ENCODE data around the gene NBEA. TPM values are rescaled to one million over a fixed set of nuclear protein-coding genes. Genes with fewer than 3 reads are reported as not detected.

Gene NBEA
- total RNA-seq, 1 experiment from 2014 or later: 4.4 TPM

GRCh38 chr13:35706281-35706680 is 764.2 kb downstream of the NBEA start:
- ChIA-PET CTCF (no interaction called here), POLR2A (ENCODE audit: unreplicated experiment) (no interaction called here)
- Histone ChIP-seq H3K9ac (ENCODE audit: low read length) (no peak overlapping the region), H3F3A (ENCODE audit: low read length, unreplicated experiment) (no peaks in the 10 kb centered on the region), H3K9me3 (ENCODE audit: low read length) (no peaks in the 10 kb centered on the region), H3K27me3 (ENCODE audit: low read length) (no peaks in the 10 kb centered on the region), H3K4me2 (ENCODE audit: low read length) (no peak overlapping the region), H2AFZ (ENCODE audit: low read length) (no peak overlapping the region), H3K4me1 (ENCODE audit: insufficient read depth, low read length) (0 out of 2 replicates have a peak, but pooled peaks cover 3% of the 10 kb centered on the region), H4K20me1 (ENCODE audit: low read length) (no peaks in the 10 kb centered on the region), H3K36me3 (ENCODE audit: low read depth, low read length) (no peaks in the 10 kb centered on the region), H3K9me2 (replicated peaks; ENCODE audit: low read length) (no peaks in the 10 kb centered on the region), H3K4me3 (ENCODE audit: low read length) (no peak overlapping the region), H3K27ac (ENCODE audit: low read length) (no peak overlapping the region), H3K79me2 (ENCODE audit: low read length) (no peaks in the 10 kb centered on the region)
- TF ChIP-seq CTCF (conservative IDR thresholded peaks at IDR 0.05; ENCODE audit: low read depth, low read length) (no peak), EZH2 (IDR thresholded peaks at IDR 0.05; ENCODE audit: low read length, unreplicated experiment) (no peak), EZH2phosphoT487 (IDR thresholded peaks at IDR 0.05; ENCODE audit: borderline replicate concordance, low read length) (no peak)
- DNase-seq (no peak), ATAC-seq (no peak)
- BruUV-seq (replicated peaks): no TSS peak
- intact Hi-C loops (cut with micrococcal nuclease): no loop called here

- intact Hi-C loops (cut with micrococcal nuclease): no loop called here
- Histone ChIP-seq H3K36me3 (ENCODE audit: low read depth, low read length) (no peaks in the 10 kb centered on the region), H3K79me2 (ENCODE audit: low read length) (no peaks in the 10 kb centered on the region), H3K27me3 (ENCODE audit: low read length) (no peaks in the 10 kb centered on the region), H3K4me3 (ENCODE audit: low read length) (no peak overlapping the region), H4K20me1 (ENCODE audit: low read length) (no peaks in the 10 kb centered on the region), H2AFZ (ENCODE audit: low read length) (no peak overlapping the region), H3K4me2 (ENCODE audit: low read length) (no peak overlapping the region), H3K4me1 (ENCODE audit: insufficient read depth, low read length) (0 out of 2 replicates have a peak, but pooled peaks cover 3% of the 10 kb centered on the region), H3K27ac (ENCODE audit: low read length) (no peak overlapping the region), H3K9me3 (ENCODE audit: low read length) (no peaks in the 10 kb centered on the region), H3F3A (ENCODE audit: low read length, unreplicated experiment) (no peaks in the 10 kb centered on the region), H3K9me2 (replicated peaks; ENCODE audit: low read length) (no peaks in the 10 kb centered on the region), H3K9ac (ENCODE audit: low read length) (no peak overlapping the region)
- no peak for DNase-seq
- ChIA-PET CTCF (no interaction called here), POLR2A (ENCODE audit: unreplicated experiment) (no interaction called here)
- TF ChIP-seq EZH2 (IDR thresholded peaks at IDR 0.05; ENCODE audit: low read length, unreplicated experiment): no peak
- TF ChIP-seq EZH2phosphoT487 (IDR thresholded peaks at IDR 0.05; ENCODE audit: borderline replicate concordance, low read length): no peak
- ATAC-seq: no peak
- BruUV-seq (replicated peaks): no TSS peak
Measured at GRCh38 chr13:35706721-35707120, 764.7 kb downstream of the NBEA start.

GRCh38 chr13:35711909-35712308 is 769.8 kb downstream of the NBEA start:
- Histone ChIP-seq H3K4me2 (ENCODE audit: low read length) (no peak overlapping the region), H3K9ac (ENCODE audit: low read length) (no peak overlapping the region), H3K79me2 (ENCODE audit: low read length) (no peaks in the 10 kb centered on the region), H3K9me3 (ENCODE audit: low read length) (no peaks in the 10 kb centered on the region), H3K27ac (ENCODE audit: low read length) (no peak overlapping the region), H3K27me3 (ENCODE audit: low read length) (no peaks in the 10 kb centered on the region), H3K9me2 (replicated peaks; ENCODE audit: low read length) (no peaks in the 10 kb centered on the region), H3K4me1 (ENCODE audit: insufficient read depth, low read length) (peaks cover 13% of the 10 kb centered on the region), H3K4me3 (ENCODE audit: low read length) (no peak overlapping the region), H4K20me1 (ENCODE audit: low read length) (no peaks in the 10 kb centered on the region), H3K36me3 (ENCODE audit: low read depth, low read length) (no peaks in the 10 kb centered on the region), H2AFZ (ENCODE audit: low read length) (no peak overlapping the region), H3F3A (ENCODE audit: low read length, unreplicated experiment) (no peaks in the 10 kb centered on the region)
- ATAC-seq (no peak), DNase-seq (no peak)
- BruUV-seq (replicated peaks): no TSS peak
- ChIA-PET CTCF (no interaction called here), POLR2A (ENCODE audit: unreplicated experiment) (no interaction called here)
- intact Hi-C loops (cut with micrococcal nuclease): no loop called here
- TF ChIP-seq CTCF (conservative IDR thresholded peaks at IDR 0.05; ENCODE audit: low read depth, low read length): no peak
- TF ChIP-seq EZH2phosphoT487 (IDR thresholded peaks at IDR 0.05; ENCODE audit: borderline replicate concordance, low read length): no peak
- TF ChIP-seq EZH2 (IDR thresholded peaks at IDR 0.05; ENCODE audit: low read length, unreplicated experiment): no peak
